CD14-positive monocyte (primary cell): ENCODE data around the gene PLCXD3. TPM values are rescaled to one million over a fixed set of nuclear protein-coding genes. Genes with fewer than 3 reads are reported as not detected.

ENCODE experiments used
- DNase-seq, 3 donors: peaks; one replicate each; pipeline ENCODE4 v3.0.0-alpha.2; 2011 to 2022
- H2AFZ ChIP-seq: 2 replicates; pipeline ENCODE4 v1.6.0; 2012; ENCODE audit warnings: mild to moderate bottlenecking, low read depth, low read length, inconsistent platforms; ENCODE audit not compliant: insufficient read depth, poor library complexity, severe bottlenecking
- H3K27ac ChIP-seq, 2 donors: 1 replicate in 1 of 2; 2 replicates in 1 of 2; pipeline ENCODE4 v1.5.1; 2012 to 2013; ENCODE audit warnings: low read length in 2 of 2, control low read depth in 1 of 2, inconsistent platforms in 1 of 2, low read depth in 1 of 2, mild to moderate bottlenecking in 1 of 2
- H3K27me3 ChIP-seq, 2 donors: one replicate each; pipeline versions ENCODE4 v1.6.0 to v1.6.1; 2011 to 2013; ENCODE audit warnings: low read length in 2 of 2; ENCODE audit not compliant: control insufficient read depth in 2 of 2, insufficient read depth in 2 of 2
- H3K36me3 ChIP-seq, 2 donors: replicated peaks in 1 of 2; 1 replicate in 1 of 2; 2 replicates in 1 of 2; pipeline versions ENCODE4 v1.5.1 to v1.6.1; 2012 to 2013; ENCODE audit warnings: low read length in 2 of 2, control low read depth in 1 of 2, inconsistent platforms in 1 of 2, mild to moderate bottlenecking in 1 of 2; ENCODE audit not compliant: insufficient read depth in 2 of 2, control insufficient read depth in 1 of 2
- H3K4me1 ChIP-seq, 2 donors: 1 replicate in 1 of 2; 2 replicates in 1 of 2; pipeline versions ENCODE4 v1.5.1 to v1.6.1; 2012 to 2013; ENCODE audit warnings: low read length in 2 of 2, control low read depth in 1 of 2, inconsistent platforms in 1 of 2, mild to moderate bottlenecking in 1 of 2, moderate library complexity in 1 of 2; ENCODE audit not compliant: insufficient read depth in 2 of 2, control insufficient read depth in 1 of 2
- H3K4me2 ChIP-seq: replicated peaks from 2 replicates; pipeline ENCODE3; 2012; ENCODE audit warnings: low read length, moderate library complexity, mild to moderate bottlenecking; ENCODE audit not compliant: poor library complexity, severe bottlenecking; ENCODE audit errors: extremely low read depth
- H3K4me3 ChIP-seq, 3 experiments: fragments of 200-600 bp in 1 of 3; sonication (generic) in 1 of 3; replicated peaks in 1 of 3; 1 replicate in 2 of 3; 2 replicates in 1 of 3; pipeline ENCODE4 v1.5.1; 2011 to 2013; ENCODE audit warnings: low read length in 3 of 3, mild to moderate bottlenecking in 3 of 3, control low read depth in 2 of 3, low read depth in 2 of 3, inconsistent platforms in 1 of 3, moderate library complexity in 1 of 3
- H3K79me2 ChIP-seq: 2 replicates; pipeline ENCODE4 v1.6.0; 2012; ENCODE audit warnings: mild to moderate bottlenecking, control low read depth, inconsistent platforms, low read length, moderate library complexity; ENCODE audit not compliant: insufficient read depth
- H3K9ac ChIP-seq: 2 replicates; pipeline ENCODE4 v1.6.0; 2017; ENCODE audit warnings: low read length, mild to moderate bottlenecking; ENCODE audit not compliant: insufficient read depth, poor library complexity, severe bottlenecking
- H3K9me3 ChIP-seq, 2 donors: replicated peaks in 1 of 2; 1 replicate in 1 of 2; 2 replicates in 1 of 2; pipeline versions ENCODE4 v1.5.1 to v1.6.1; 2012 to 2013; ENCODE audit warnings: low read length in 2 of 2, control low read depth in 1 of 2; ENCODE audit not compliant: control insufficient read depth in 1 of 2, insufficient read depth in 1 of 2
- H4K20me1 ChIP-seq: 2 replicates; pipeline ENCODE4 v1.6.0; 2012; ENCODE audit warnings: mild to moderate bottlenecking, low read length, control low read depth, moderate library complexity; ENCODE audit not compliant: insufficient read depth
- H3K27ac Mint-ChIP-seq, 7 donors: one replicate each; pipeline ENCODE4 v1.8.0; 2020; ENCODE audit warnings: mild to moderate bottlenecking in 7 of 7, mixed read lengths in 7 of 7, moderate library complexity in 6 of 7, inconsistent platforms in 2 of 7
- H3K27me3 Mint-ChIP-seq, 3 donors: one replicate each; pipeline ENCODE4 v1.8.0; 2021 to 2022; ENCODE audit warnings: low read depth in 3 of 3, mild to moderate bottlenecking in 3 of 3, mixed read lengths in 3 of 3, moderate library complexity in 3 of 3, inconsistent platforms in 1 of 3
- H3K36me3 Mint-ChIP-seq, 2 donors: one replicate each; pipeline ENCODE4 v1.8.0; 2020; ENCODE audit warnings: mixed read lengths in 2 of 2, inconsistent platforms in 1 of 2, mild to moderate bottlenecking in 1 of 2
- H3K4me1 Mint-ChIP-seq: one replicate; pipeline ENCODE4 v1.8.0; 2020; ENCODE audit warnings: mild to moderate bottlenecking, mixed read lengths
- H3K4me3 Mint-ChIP-seq, 2 donors: one replicate each; pipeline ENCODE4 v1.8.0; 2020; ENCODE audit warnings: mild to moderate bottlenecking in 2 of 2, mixed read lengths in 2 of 2, moderate library complexity in 1 of 2
- H3K9me3 Mint-ChIP-seq, 7 donors: one replicate each; pipeline ENCODE4 v1.8.0; 2020 to 2022; ENCODE audit warnings: mixed read lengths in 7 of 7, mild to moderate bottlenecking in 6 of 7, moderate library complexity in 6 of 7, inconsistent platforms in 2 of 7
- WGBS: methylation state at CpG from one replicate; pipeline ENCODE4 v1.1.5; 2013; ENCODE audit warnings: missing lambda C conversion rate; ENCODE audit not compliant: insufficient coverage; 5-methylcytosine and 5-hydroxymethylcytosine counted together
- intact Hi-C, 2 donors: fragments of 100-400 bp; cut with micrococcal nuclease; formaldehyde crosslinking; loops; one replicate each; pipeline versions ENCODE4 v1.15.0 to v1.15.1; 2023
- polyA plus RNA-seq, 3 donors: library from polyadenylated mRNA; depleted of rRNA in 1 of 3; unstranded in 2 of 3; stranded (reverse) in 1 of 3; fragments of 300-500 nt in 2 of 3; fragments of >200 nt in 1 of 3; fragmentation: Illumina TruSeq in 2 of 3; gene quantifications; 1 replicate in 2 of 3; 2 replicates in 1 of 3; pipeline ENCODE4 v1.2.3, GENCODE V29; 2012 to 2021
- TF ChIP-seq, protein P1 (sequence below): fragments of 200-600 bp; IDR thresholded peaks from one replicate; pipeline ENCODE4 v1.8.0; 2022; ENCODE audit warnings: antibody characterized with exemption, mild to moderate bottlenecking

Gene PLCXD3
- polyA plus RNA-seq, 3 donors: not detected

DNA sequence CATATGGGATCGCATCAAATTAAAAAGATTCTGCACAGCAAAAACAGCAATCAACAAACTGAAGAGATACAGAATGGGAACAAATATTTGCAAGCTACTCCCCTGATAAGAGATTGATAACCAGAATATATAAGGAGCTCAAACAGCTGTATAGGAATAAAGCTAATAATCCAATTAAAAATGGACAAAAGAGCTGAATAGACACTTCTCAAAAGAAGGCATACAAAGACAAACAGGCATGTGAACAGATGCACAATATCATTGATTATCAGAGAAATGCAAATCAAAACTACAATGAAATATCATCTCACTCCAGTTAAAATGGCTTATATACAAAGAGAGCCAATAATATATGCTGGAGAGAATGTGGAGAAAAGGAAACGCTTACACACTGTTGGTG lies 110.6 kb downstream of the PLCXD3 start:
- Histone ChIP-seq H3K27me3 (no peaks in the 10 kb centered on the region), H3K4me1 (no peaks in the 10 kb centered on the region), H3K9ac (no peak overlapping the region), H3K4me2 (no peak overlapping the region), H4K20me1 (no peaks in the 10 kb centered on the region), H2AFZ (no peak overlapping the region), H3K9me3 (peaks cover 8 to 10% of the 10 kb centered on the region in 2 donors), H3K79me2 (no peaks in the 10 kb centered on the region), H3K4me3 (no peak overlapping the region), H3K27ac (no peak overlapping the region), H3K36me3 (no peaks in the 10 kb centered on the region)
- no peaks in the 10 kb centered on the region for H3K36me3 Mint-ChIP-seq
- H3K27ac Mint-ChIP-seq: no peak overlapping the region
- DNase-seq: no peak
- no peaks in the 10 kb centered on the region for H3K27me3 Mint-ChIP-seq
- intact Hi-C loops: no loop called here
- peaks cover 0 to 13% (median 5%) of the 10 kb centered on the region in 7 donors for H3K9me3 Mint-ChIP-seq
- TF ChIP-seq, protein P1, sequence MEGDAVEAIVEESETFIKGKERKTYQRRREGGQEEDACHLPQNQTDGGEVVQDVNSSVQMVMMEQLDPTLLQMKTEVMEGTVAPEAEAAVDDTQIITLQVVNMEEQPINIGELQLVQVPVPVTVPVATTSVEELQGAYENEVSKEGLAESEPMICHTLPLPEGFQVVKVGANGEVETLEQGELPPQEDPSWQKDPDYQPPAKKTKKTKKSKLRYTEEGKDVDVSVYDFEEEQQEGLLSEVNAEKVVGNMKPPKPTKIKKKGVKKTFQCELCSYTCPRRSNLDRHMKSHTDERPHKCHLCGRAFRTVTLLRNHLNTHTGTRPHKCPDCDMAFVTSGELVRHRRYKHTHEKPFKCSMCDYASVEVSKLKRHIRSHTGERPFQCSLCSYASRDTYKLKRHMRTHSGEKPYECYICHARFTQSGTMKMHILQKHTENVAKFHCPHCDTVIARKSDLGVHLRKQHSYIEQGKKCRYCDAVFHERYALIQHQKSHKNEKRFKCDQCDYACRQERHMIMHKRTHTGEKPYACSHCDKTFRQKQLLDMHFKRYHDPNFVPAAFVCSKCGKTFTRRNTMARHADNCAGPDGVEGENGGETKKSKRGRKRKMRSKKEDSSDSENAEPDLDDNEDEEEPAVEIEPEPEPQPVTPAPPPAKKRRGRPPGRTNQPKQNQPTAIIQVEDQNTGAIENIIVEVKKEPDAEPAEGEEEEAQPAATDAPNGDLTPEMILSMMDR: no peak
- H3K4me3 Mint-ChIP-seq: no peak overlapping the region
- no CpG with 5 or more reads among the region's 2 CpGs for WGBS
- no peaks in the 10 kb centered on the region for H3K4me1 Mint-ChIP-seq

DNA sequence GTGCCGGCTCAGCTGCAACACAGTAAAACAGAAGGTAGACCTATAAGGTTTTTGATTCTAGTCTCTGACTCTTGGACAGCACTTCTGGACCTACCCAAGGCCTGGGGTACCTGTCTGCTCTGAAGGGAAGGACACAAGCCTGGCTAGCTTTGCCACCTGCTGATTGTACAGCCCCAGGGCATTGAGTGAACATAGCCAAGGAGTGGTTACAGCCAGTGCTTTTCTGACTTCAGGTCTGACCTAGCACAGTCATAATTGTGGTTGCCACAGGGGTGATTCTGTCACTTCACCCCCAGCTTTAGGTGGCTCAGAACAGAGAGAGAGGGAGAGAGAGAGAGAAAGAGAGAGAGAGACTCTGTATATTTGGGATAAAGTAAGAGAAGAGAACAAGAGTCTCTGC lies 118.4 kb downstream of the PLCXD3 start:
- no peak for DNase-seq
- H3K27ac ChIP-seq: no peak overlapping the region
- WGBS: 100% methylated on average over 1 of the region's 1 CpG
- H3K9me3 ChIP-seq: peaks cover 21 to 29% of the 10 kb centered on the region in 2 donors
- no peaks in the 10 kb centered on the region for H3K27me3 ChIP-seq
- H3K36me3 ChIP-seq: no peaks in the 10 kb centered on the region
- no peaks in the 10 kb centered on the region for H4K20me1 ChIP-seq
- H3K4me3 ChIP-seq: no peak overlapping the region
- TF ChIP-seq, protein P1: no peak
- Mint-ChIP-seq H3K27ac (no peak overlapping the region), H3K9me3 (peaks cover 7 to 22% (median 10%) of the 10 kb centered on the region in 7 donors), H3K4me3 (no peak overlapping the region), H3K36me3 (no peaks in the 10 kb centered on the region), H3K4me1 (no peaks in the 10 kb centered on the region), H3K27me3 (peaks cover 0 to 2% (median 0%) of the 10 kb centered on the region in 3 donors)
- no peaks in the 10 kb centered on the region for H3K4me1 ChIP-seq
- no peaks in the 10 kb centered on the region for H3K79me2 ChIP-seq
- intact Hi-C loops: no loop called here
- H3K9ac ChIP-seq: no peak overlapping the region
- no peak overlapping the region for H2AFZ ChIP-seq
- H3K4me2 ChIP-seq: no peak overlapping the region
